HEK293T (cell line): ENCODE results near the gene ATP11A.

Source experiments
- BHLHE40 ChIP-seq: fragments of 450-650 bp; IDR thresholded peaks from 2 replicates; pipeline ENCODE4 v1.6.1; 2016; ENCODE audit warnings: mild to moderate bottlenecking, moderate library complexity, borderline replicate concordance
- ELF4 ChIP-seq: fragments of 450-650 bp; IDR thresholded peaks from 2 replicates; pipeline ENCODE4 v1.6.1; 2017; ENCODE audit warnings: antibody characterized with exemption
- FOXA1 ChIP-seq: fragments of 450-650 bp; IDR thresholded peaks from 2 replicates; pipeline ENCODE4 v1.6.1; 2016; ENCODE audit warnings: mild to moderate bottlenecking
- FOXK2 ChIP-seq: fragments of 450-650 bp; IDR thresholded peaks from 2 replicates; pipeline ENCODE4 v1.6.1; 2016; ENCODE audit warnings: mild to moderate bottlenecking
- FOXM1 ChIP-seq: fragments of 450-650 bp; IDR thresholded peaks from 2 replicates; pipeline ENCODE4 v1.6.1; 2017; ENCODE audit warnings: mild to moderate bottlenecking, borderline replicate concordance
- HDGF ChIP-seq: fragments of 450-650 bp; IDR thresholded peaks from 2 replicates; pipeline ENCODE4 v1.6.1; 2017; ENCODE audit warnings: antibody characterized with exemption, borderline replicate concordance
- L3MBTL2 ChIP-seq: fragments of 450-650 bp; conservative IDR thresholded peaks from 2 replicates; pipeline ENCODE4 v1.6.1; 2016; ENCODE audit warnings: mild to moderate bottlenecking
- LEF1 ChIP-seq: fragments of 450-650 bp; IDR thresholded peaks from 2 replicates; pipeline ENCODE4 v1.6.1; 2017; ENCODE audit warnings: mild to moderate bottlenecking, borderline replicate concordance
- NFRKB ChIP-seq: fragments of 450-650 bp; IDR thresholded peaks from 2 replicates; pipeline ENCODE4 v1.6.1; 2016; ENCODE audit warnings: mild to moderate bottlenecking, moderate library complexity
- PKNOX1 ChIP-seq: fragments of 450-650 bp; IDR thresholded peaks from 2 replicates; pipeline ENCODE4 v1.6.1; 2016
- SP1 ChIP-seq: fragments of 450-650 bp; IDR thresholded peaks from 2 replicates; pipeline ENCODE4 v1.6.1; 2017
- SUZ12 ChIP-seq: fragments of 450-650 bp; IDR thresholded peaks from 2 replicates; pipeline ENCODE4 v1.6.1; 2016; ENCODE audit warnings: mild to moderate bottlenecking
- TARDBP ChIP-seq: fragments of 450-650 bp; IDR thresholded peaks from 2 replicates; pipeline ENCODE4 v1.6.1; 2016
- ZNF384 ChIP-seq: fragments of 450-650 bp; IDR thresholded peaks from 2 replicates; pipeline ENCODE4 v1.6.1; 2016

GRCh38 chr13:112934078-112934477, 244.2 kb downstream of the ATP11A start:
- TF ChIP-seq NFRKB (no peak), BHLHE40 (no peak), SP1 (no peak), SUZ12 (no peak), FOXA1 (no peak), LEF1 (no peak), L3MBTL2 (no peak), ELF4 (no peak), FOXM1 (no peak), HDGF (no peak), FOXK2 (no peak), ZNF384 (no peak), PKNOX1 (no peak), TARDBP (no peak)
